Transverse colon (tissue), 4 donors: ENCODE results near the gene TDRD9.

Experiments
- CTCF ChIP-seq, 5 experiments: fragments of 200-600 bp in 3 of 5; fragments of 450-650 bp in 2 of 5; sonication (generic) in 3 of 5; IDR thresholded peaks; 1 replicate in 2 of 5; 2 replicates in 3 of 5; pipeline ENCODE4 v1.5.1; 2016 to 2017; ENCODE audit warnings: antibody characterized with exemption in 5 of 5, inconsistent platforms in 3 of 5, mild to moderate bottlenecking in 2 of 5, moderate library complexity in 1 of 5
- EP300 ChIP-seq: sonication (generic); formaldehyde crosslinking; IDR thresholded peaks from one replicate; pipeline ENCODE4 v1.6.1; 2017; ENCODE audit warnings: antibody characterized with exemption, low read depth
- POLR2A ChIP-seq: fragments of 450-650 bp; IDR thresholded peaks from one replicate; pipeline ENCODE4 v1.6.1; 2016; ENCODE audit warnings: antibody characterized with exemption, mild to moderate bottlenecking, moderate library complexity
- POLR2AphosphoS5 ChIP-seq, 3 donors: sonication (generic); formaldehyde crosslinking; IDR thresholded peaks; one replicate each; pipeline ENCODE4 v1.6.1; 2016; ENCODE audit warnings: antibody characterized with exemption in 3 of 3

DNA sequence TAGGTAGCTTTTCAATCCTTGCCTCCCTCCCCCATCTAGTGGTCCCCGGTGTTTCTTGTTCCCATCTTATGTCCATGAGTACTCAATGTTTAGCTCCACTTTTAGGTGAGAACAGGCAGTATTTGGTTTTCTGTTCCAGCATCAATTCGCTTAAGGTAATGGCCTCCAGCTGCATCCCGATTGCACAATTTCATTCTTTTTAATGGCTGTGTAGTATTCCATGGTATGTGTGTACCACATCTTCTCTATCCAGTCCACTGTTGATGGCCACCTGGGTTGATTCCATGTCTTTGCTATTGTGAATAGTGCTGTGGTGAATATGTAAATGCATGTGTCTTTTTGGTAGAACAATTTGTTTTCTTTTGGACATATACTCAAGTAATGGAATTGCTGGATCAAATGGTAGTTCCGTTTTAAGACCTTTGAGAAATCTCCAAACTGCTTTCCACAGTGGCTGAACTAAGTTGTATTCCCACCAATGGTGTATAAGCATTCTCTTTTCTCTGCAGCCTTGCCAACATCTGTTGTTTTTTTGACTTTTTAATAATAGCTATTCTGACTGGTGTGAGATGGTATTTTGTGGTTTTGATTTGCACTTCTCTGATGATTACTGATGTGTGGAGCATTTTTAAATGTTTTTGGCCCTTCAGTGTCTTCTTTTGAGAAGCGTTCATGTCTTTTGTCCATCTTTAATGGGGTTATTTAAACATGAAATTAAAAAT, 123.0 kb downstream of the TDRD9 start:
- TF ChIP-seq POLR2A (no peak), EP300 (no peak), CTCF (IDR thresholded peaks at IDR 0.05) (no peak), POLR2AphosphoS5 (IDR thresholded peaks at IDR 0.05) (no peak)
